A549 (cell line): ENCODE results near the gene RTN4RL2.

ENCODE experiments used
- CHD2 ChIP-seq: fragments of 150-350 bp; IDR thresholded peaks from 2 replicates; pipeline ENCODE4 v1.6.1; 2014; ENCODE audit warnings: low read length; ENCODE audit not compliant: partially characterized antibody
- EP300 ChIP-seq, 2 experiments: fragments of >200 bp; sonication (Bioruptor Twin); formaldehyde crosslinking; IDR thresholded peaks; 2 replicates in 1 of 2; 3 replicates in 1 of 2; pipeline ENCODE4 v1.6.1; 2016 to 2017
- HDAC2 ChIP-seq: fragments of 200-600 bp; sonication (generic); IDR thresholded peaks from 2 replicates; pipeline ENCODE4 v1.6.1; 2016
- HOXA7 ChIP-seq: fragments of 250-450 bp; sonication (Bioruptor Pico); IDR thresholded peaks from 2 replicates; pipeline ENCODE4 v1.5.0; 2020; ENCODE audit warnings: mild to moderate bottlenecking, moderate library complexity
- POLR2A ChIP-seq: IDR thresholded peaks from 2 replicates; pipeline ENCODE4 v1.6.1; 2012; ENCODE audit warnings: mild to moderate bottlenecking, low read length
- RARB ChIP-seq: fragments of 250-450 bp; sonication (Bioruptor Pico); IDR thresholded peaks from 2 replicates; pipeline ENCODE4 v1.8.0; 2021; ENCODE audit warnings: mild to moderate bottlenecking, moderate library complexity
- RFX5 ChIP-seq: fragments of 450-650 bp; IDR thresholded peaks from 2 replicates; pipeline ENCODE4 v1.7.1; 2014; ENCODE audit warnings: antibody characterized with exemption, mild to moderate bottlenecking, moderate library complexity
- RNF2 ChIP-seq: fragments of 200-600 bp; sonication (generic); IDR thresholded peaks from 2 replicates; pipeline ENCODE4 v1.6.1; 2016; ENCODE audit warnings: low read depth, mild to moderate bottlenecking, antibody characterized with exemption, moderate library complexity, borderline replicate concordance
- SREBF2 ChIP-seq: fragments of 450-650 bp; IDR thresholded peaks from 2 replicates; pipeline ENCODE4 v1.6.1; 2014; ENCODE audit warnings: mild to moderate bottlenecking, moderate library complexity
- TF ChIP-seq, protein P1 (sequence below): fragments of >200 bp; sonication (Bioruptor Twin); formaldehyde crosslinking; IDR thresholded peaks from 3 replicates; pipeline ENCODE4 v1.5.1; 2016
- TF ChIP-seq, protein P2 (sequence below): fragments of 200-600 bp; sonication (generic); IDR thresholded peaks from 2 replicates; pipeline ENCODE4 v1.6.1; 2016; ENCODE audit warnings: antibody characterized with exemption, mild to moderate bottlenecking, moderate library complexity
- TF ChIP-seq, protein P3 (sequence below): IDR thresholded peaks from 2 replicates; pipeline ENCODE4 v1.6.1; 2012

DNA sequence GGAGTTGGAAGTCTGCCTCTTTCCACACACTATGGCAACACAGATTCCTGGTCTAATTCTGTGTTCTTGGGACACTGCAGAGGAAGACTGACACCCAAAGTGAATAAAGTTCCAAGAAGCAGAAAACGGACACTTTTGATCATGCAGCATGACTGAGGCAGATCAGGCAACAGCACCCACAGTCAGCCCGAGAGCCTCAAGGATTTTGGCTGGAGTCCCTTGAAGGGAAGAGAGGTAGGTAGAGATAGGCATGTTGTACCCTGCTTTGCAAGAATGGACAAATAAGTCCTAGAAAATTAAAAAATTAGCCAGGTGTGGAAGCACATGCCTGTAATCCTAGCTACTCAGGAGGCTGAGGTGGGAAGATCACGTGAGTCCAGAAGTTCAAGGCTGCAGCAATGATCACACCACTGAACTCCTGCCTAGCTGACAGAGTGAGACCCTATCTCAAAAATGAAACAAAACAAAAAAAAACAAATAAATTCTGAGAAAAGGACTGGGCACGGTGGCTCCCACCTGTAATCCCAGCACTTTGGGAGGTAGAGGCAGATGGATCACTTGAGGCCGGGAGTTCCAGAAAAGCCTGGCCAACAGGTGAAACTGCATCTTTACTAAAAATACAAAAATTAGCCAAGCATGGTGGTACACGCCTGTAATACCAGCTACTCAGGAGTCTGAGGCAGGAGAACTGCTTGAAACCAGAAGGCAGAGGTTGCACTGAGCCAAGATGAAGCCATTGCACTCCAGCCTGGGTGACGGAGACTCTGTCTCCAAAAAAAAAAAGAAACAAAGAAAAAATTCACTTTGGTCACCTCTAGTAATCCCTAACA is 48.2 kb downstream of the RTN4RL2 start:
- no peak for TF ChIP-seq HOXA7 (CRISPR knock-in tag)
- no peak for TF ChIP-seq EP300 (IDR thresholded peaks at IDR 0.05)
- no peak for TF ChIP-seq RARB (CRISPR knock-in tag)
- TF ChIP-seq, protein P1, sequence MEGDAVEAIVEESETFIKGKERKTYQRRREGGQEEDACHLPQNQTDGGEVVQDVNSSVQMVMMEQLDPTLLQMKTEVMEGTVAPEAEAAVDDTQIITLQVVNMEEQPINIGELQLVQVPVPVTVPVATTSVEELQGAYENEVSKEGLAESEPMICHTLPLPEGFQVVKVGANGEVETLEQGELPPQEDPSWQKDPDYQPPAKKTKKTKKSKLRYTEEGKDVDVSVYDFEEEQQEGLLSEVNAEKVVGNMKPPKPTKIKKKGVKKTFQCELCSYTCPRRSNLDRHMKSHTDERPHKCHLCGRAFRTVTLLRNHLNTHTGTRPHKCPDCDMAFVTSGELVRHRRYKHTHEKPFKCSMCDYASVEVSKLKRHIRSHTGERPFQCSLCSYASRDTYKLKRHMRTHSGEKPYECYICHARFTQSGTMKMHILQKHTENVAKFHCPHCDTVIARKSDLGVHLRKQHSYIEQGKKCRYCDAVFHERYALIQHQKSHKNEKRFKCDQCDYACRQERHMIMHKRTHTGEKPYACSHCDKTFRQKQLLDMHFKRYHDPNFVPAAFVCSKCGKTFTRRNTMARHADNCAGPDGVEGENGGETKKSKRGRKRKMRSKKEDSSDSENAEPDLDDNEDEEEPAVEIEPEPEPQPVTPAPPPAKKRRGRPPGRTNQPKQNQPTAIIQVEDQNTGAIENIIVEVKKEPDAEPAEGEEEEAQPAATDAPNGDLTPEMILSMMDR, result no peak
- no peak for TF ChIP-seq HDAC2
- no peak for TF ChIP-seq SREBF2
- TF ChIP-seq, protein P2, sequence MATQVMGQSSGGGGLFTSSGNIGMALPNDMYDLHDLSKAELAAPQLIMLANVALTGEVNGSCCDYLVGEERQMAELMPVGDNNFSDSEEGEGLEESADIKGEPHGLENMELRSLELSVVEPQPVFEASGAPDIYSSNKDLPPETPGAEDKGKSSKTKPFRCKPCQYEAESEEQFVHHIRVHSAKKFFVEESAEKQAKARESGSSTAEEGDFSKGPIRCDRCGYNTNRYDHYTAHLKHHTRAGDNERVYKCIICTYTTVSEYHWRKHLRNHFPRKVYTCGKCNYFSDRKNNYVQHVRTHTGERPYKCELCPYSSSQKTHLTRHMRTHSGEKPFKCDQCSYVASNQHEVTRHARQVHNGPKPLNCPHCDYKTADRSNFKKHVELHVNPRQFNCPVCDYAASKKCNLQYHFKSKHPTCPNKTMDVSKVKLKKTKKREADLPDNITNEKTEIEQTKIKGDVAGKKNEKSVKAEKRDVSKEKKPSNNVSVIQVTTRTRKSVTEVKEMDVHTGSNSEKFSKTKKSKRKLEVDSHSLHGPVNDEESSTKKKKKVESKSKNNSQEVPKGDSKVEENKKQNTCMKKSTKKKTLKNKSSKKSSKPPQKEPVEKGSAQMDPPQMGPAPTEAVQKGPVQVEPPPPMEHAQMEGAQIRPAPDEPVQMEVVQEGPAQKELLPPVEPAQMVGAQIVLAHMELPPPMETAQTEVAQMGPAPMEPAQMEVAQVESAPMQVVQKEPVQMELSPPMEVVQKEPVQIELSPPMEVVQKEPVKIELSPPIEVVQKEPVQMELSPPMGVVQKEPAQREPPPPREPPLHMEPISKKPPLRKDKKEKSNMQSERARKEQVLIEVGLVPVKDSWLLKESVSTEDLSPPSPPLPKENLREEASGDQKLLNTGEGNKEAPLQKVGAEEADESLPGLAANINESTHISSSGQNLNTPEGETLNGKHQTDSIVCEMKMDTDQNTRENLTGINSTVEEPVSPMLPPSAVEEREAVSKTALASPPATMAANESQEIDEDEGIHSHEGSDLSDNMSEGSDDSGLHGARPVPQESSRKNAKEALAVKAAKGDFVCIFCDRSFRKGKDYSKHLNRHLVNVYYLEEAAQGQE, result no peak
- TF ChIP-seq RFX5, result no peak
- TF ChIP-seq, protein P3, sequence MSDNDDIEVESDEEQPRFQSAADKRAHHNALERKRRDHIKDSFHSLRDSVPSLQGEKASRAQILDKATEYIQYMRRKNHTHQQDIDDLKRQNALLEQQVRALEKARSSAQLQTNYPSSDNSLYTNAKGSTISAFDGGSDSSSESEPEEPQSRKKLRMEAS, result no peak
- no peak for TF ChIP-seq RNF2
- no peak for TF ChIP-seq CHD2
- TF ChIP-seq POLR2A, result no peak
